Raji (cell line): Measurements from ENCODE around the gene SIMC1.
A peak's percentile ranks its signal among the peaks of the same experiment; 100 is the strongest.

Source experiments
- POLR2A ChIP-seq: IDR thresholded peaks from 2 replicates; pipeline ENCODE4 v1.6.1; 2011; ENCODE audit warnings: low read depth, low read length, control low read depth; ENCODE audit not compliant: insufficient read depth

Gene SIMC1

DNA sequence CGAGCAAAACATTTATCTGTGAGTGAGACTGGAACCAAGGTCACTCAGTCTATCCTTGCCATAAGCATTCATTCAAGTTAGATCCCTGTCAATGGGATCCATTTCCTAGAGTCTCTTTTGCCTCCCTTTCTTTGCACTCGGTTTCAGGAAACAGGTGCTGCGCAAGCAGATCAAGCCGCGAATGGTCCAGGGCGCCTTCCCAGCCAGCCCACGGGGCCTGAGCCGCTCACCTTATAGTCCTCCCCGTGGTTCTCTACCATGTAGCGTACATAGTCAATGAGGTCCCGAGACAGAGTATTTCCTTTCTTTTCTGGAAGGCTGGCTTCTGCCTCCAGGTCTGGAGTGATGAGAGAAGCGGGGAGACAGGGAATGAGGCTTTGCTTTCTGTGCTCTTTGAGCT is 146.8 kb downstream of the SIMC1 start:
- TF ChIP-seq POLR2A: no peak

DNA sequence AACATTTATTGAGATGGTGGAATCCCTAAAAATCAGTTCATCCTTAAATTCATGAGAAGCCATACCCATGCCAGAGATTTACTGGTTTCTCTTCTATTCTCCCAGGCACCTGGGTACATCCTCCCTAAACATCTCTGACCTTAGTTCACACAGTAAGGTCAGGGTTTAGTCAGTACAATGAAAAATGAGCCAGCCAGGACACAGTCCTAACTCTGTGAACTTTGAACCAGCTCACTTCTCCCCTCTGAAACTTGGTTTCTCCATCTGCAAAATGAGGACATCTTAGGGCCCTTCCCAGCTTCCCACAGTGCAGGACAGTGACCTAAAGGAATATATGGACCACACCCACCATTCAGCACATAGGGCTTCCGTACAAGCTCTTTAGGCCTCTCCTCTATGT is 148.3 kb downstream of the SIMC1 start:
- no peak for TF ChIP-seq POLR2A

DNA sequence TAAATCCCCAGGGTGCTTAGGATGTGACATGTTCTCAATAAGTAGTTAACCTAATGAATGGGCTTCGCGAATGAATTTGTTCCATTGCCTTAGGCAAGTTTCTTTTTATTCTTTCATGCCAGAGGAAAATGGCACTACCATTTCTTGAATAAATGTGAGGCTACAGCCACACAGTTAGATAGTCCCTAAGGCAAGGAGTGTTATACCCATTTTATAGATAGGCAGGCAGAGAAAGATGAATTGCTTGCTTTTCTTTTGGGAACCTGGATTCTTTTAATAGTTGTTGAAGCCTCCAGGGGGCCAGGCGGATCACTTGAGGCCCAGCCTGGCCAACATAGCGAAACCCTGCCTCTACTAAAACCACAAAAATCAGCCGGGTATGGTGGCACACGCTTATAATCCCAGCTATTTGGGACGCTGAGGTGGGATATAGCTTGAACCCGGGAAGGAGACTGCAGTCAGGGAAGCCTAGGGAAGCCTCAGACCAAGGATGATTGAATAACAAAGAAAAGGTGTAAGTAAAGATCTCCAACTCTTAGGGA is 149.2 kb downstream of the SIMC1 start:
- TF ChIP-seq POLR2A: no peak

DNA sequence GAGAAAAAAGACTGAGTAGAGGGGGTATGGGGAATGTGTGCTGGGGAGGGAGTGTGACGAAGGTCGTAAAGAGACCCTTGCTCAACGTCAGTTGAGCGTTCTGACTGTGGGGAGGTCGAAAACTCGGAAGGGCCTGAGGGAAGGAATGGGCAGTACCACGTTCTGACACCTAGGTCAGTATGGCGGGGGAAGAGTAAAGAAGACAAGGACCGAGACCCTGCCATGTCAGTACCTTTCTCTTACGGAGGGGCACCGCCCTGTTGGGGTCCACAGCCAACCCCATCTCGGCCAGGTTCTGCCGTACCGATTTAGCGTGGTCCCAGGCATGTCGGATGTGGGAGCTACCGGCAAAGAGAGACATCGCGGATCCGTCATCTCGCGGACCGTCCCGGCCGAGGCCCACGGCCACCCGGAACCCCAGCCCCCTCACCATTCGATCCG is 149.8 kb downstream of the SIMC1 start:
- TF ChIP-seq POLR2A: no peak

DNA sequence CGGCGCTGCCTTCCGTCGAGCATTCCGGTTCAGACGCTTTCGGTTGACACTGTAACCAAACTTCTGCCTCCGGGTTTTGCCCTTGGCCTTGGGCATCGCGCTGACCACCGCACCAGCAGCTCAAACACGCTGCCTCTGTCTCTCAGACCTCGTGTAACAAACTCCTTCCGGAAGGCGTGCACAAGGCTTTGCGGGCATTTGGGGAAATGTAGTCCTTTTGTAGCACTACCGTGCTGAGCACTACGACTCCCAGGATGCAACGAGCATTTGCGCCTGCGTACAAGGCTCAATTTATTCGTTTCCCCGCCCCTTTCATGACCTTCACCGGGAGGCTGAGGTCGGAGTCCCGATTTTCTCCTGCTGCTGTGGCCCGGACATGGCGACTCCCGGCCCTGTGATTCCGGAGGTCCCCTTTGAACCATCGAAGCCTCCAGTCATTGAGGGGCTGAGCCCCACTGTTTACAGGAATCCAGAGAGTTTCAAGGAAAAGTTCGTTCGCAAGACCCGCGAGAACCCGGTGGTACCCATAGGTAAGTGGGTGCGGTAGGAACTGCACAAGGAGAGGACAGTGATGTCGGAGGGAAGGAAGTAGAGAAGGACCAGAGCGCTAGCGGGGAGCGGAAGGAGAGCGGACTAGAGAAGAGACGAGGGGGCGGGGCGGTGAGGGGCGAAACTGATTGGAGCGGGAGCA is 150.4 kb downstream of the SIMC1 start, which contains the start of the genes HIGD2A and NOP16:
Gene HIGD2A (plus strand): TSS at position 308 of the 691 bp plus-strand sequence. CDS start 69 bp downstream, at position 377.
Gene NOP16 (minus strand): TSS at position 155 of the 691 bp plus-strand sequence. CDS start 59 bp downstream, at position 96.
- TF ChIP-seq POLR2A: peak; percentile 90

DNA sequence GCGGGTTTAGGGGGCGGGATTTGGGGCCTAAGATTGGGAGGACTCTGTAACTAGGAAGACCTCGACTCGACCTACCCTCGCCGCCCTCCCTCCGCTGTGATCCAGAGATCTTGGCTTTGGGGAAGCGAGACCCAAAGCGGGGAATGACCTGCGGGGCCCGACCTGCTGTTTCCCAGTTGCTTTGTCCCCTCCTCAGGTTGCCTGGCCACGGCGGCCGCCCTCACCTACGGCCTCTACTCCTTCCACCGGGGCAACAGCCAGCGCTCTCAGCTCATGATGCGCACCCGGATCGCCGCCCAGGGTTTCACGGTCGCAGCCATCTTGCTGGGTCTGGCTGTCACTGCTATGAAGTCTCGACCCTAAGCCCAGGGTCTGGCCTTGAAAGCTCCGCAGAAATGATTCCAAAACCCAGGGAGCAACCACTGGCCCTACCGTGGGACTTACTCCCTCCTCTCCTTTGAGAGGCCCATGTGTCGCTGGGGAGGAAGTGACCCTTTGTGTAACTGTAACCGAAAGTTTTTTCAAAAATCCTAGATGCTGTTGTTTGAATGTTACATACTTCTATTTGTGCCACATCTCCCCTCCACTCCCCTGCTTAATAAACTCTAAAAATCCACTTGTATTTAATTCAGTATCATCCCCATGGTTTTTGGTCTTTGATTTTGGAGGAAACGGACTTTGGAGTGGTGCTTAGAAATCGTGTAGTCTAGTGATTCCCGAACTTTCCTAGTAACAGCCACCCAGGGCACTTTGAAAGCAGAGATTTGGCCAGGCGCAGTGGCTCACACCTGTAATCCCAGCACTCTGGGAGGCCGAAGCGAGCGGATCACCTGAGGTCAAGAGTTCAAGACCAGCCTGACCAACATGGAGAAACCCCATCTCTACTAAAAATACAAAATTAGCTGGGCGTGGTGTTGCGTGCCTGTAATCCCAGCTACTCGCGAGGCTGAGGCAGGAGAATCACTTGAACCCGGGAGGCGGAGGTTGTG is 151.2 kb downstream of the SIMC1 start:
- TF ChIP-seq POLR2A: peak; percentile 80

DNA sequence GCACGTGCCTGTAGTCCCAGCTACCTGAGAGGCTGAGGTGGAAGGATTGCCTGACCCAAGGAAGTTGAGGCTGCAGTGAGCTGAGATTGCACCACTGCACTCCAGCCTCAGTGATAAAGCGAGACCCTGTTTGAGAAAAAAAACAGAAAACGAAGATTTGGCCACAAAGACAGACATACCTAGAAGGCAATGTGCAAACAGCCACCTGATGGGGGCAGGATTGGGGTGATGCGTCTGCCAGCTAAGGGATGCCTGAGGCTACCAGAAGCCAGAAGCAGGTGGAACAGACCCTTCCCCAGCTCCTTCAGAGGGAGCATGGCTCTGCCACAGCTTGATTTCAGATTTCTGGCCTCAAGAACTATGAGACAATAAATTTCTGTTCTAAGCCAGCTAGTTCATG is 153.3 kb downstream of the SIMC1 start:
- no peak for TF ChIP-seq POLR2A

DNA sequence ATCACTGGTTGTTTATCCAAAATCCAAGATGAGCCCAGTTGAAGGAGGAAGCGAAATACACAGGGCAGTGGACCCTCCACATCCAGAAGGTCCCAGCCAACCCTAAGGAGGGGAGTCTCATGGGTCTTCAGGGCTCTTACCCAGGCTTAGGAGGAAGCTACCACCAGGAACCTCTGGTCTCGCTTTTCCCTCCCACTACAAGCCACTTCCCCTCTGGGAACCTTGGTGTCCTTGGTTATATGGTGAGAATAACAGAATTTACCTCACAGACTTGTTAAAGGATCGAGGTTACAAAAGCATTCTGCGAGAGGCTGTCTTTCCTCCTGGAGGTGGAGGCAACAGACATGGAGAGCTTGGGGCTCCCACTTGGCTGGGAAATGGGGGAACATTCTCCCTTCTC is 153.8 kb downstream of the SIMC1 start:
- TF ChIP-seq POLR2A: no peak

DNA sequence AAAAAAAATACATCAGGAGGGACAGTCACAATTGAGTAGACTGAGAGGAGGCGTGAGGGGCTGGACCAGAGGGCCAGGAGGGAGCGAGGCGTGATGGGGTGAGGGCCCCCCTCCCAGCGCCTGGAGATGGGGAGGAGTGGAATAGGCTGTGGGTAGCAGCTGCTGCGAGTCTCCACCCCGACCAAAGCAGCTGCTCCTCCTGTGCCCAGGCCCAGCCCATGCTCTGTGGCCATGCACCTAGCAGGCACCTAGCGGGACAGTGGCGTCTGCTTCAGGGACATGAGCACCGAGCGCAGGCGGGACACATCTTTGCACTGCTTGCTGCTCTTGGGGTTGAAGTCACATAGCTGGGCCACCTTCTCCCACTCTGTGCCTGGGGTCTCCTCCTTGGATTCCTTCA is 154.3 kb downstream of the SIMC1 start:
- no peak for TF ChIP-seq POLR2A

DNA sequence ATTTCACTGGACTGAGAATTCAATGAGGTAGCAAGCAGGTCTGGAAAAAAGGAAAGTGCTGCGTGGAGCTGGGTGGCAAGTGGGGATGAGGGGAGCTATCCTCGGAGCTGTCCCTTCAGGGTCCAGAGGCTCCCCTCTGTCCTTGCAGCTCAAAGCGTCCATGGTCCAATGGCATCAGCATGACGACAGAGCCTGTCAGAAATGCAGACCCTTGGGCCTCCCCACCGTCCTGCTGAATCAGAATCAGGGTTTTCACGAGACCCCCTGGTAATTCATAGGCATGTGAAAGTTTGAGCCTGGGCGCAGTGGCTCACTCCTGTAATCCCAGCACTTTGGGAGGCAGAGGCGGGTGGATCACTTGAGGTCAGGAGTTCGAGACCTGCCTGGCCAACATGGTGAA is 155.9 kb downstream of the SIMC1 start:
- TF ChIP-seq POLR2A: no peak

DNA sequence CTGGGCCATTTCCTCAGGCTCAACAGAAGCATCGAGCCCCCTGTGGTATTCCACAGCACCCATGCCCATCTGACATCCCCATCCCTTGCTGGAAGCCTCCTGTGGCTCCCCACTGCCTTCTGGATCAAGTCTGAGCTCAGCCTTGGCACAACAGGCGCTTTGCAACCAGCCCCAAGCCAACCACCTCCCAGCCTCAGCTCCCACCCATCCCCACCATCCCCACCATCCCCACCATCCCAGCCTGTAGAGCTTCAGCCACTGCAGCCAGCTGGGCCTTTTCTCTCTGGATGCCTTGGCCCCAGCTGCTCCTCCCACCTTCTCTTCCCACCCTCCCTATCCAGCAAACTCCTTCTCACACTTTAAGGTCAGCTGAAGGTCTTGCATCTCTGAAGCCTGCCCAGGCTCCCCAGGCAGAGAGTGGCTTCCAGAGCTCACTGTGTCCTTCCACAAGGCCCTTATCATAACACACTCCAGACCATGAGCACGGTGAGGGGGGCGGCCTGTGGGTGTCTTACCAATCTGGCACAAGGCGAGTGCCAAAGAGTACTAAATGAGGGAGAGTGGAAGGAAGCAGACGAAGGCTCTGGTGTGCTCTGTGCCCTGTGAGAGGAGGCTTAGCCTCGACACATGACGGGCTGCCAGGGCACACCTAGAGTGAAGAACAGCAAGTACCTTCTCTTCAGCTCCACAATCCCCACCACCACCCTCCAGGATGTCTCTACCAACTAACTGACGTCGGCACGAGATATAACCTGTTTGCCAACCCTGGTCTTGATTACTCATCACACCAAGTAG is 156.9 kb downstream of the SIMC1 start:
- no peak for TF ChIP-seq POLR2A
